Esophagus (tissue), 2 donors: ENCODE results near the gene UBE2K. TPM values are rescaled to one million over a fixed set of nuclear protein-coding genes. Genes with fewer than 3 reads are reported as not detected.
"Not testable (repeated sequence)": the region's sequence is repeated elsewhere in the genome, so short reads cannot be mapped to it uniquely, and the experiment has no call there.

Experiments
- H3K27ac ChIP-seq, 2 donors: one replicate each; pipeline ENCODE4 v1.5.1; 2013; ENCODE audit warnings: low read depth in 2 of 2, mild to moderate bottlenecking in 2 of 2, inconsistent platforms in 1 of 2, low read length in 1 of 2, moderate library complexity in 1 of 2
- H3K27me3 ChIP-seq, 2 donors: one replicate each; pipeline ENCODE4 v1.6.1; 2013; ENCODE audit warnings: low read length in 2 of 2, control low read depth in 1 of 2, mild to moderate bottlenecking in 1 of 2; ENCODE audit not compliant: insufficient read depth in 2 of 2, control insufficient read depth in 1 of 2
- H3K36me3 ChIP-seq, 2 donors: one replicate each; pipeline ENCODE4 v1.6.1; 2013; ENCODE audit warnings: low read length in 1 of 2; ENCODE audit not compliant: control insufficient read depth in 2 of 2, insufficient read depth in 2 of 2
- H3K4me1 ChIP-seq, 2 donors: one replicate each; pipeline ENCODE4 v1.6.1; 2013; ENCODE audit warnings: low read length in 1 of 2; ENCODE audit not compliant: control insufficient read depth in 2 of 2, insufficient read depth in 2 of 2
- H3K4me3 ChIP-seq, 2 donors: one replicate each; pipeline ENCODE4 v1.5.1; 2013; ENCODE audit warnings: low read length in 2 of 2, mild to moderate bottlenecking in 2 of 2, low read depth in 1 of 2, moderate library complexity in 1 of 2
- H3K9me3 ChIP-seq, 2 donors: one replicate each; pipeline ENCODE4 v1.6.1; 2013; ENCODE audit warnings: mild to moderate bottlenecking in 2 of 2, low read depth in 1 of 2, low read length in 1 of 2, moderate library complexity in 1 of 2; ENCODE audit not compliant: control insufficient read depth in 2 of 2, insufficient read depth in 1 of 2
- WGBS, 2 donors: extraction: QIAGEN DNeasy Blood & Tissue Kit; methylation state at CpG; one replicate each; pipeline ENCODE4 v1.1.7; 2013; 5-methylcytosine and 5-hydroxymethylcytosine counted together
- polyA plus RNA-seq, 2 donors: library from polyadenylated mRNA; stranded (reverse); fragments of 200-250 nt; gene quantifications; one replicate each; pipeline ENCODE4 v1.2.3, GENCODE V29; 2013
- donor health status: healthy with polysubstance abuse.
- donor health status: Bipolar disorder and iron deficiency.

The UBE2K gene
- polyA plus RNA-seq, 2 donors, result 33.7 to 41.8 TPM

- WGBS, 2 donors, result 67 to 74% methylated on average over 8 of the region's 8 CpGs
- no peak overlapping the region for H3K4me3 ChIP-seq
Measured at GRCh38 chr4:39808231-39808749, 110.4 kb downstream of the UBE2K start.

GRCh38 chr4:39812500-39812899 lies 114.6 kb downstream of the UBE2K start:
- no peak overlapping the region for H3K4me3 ChIP-seq
- WGBS, 2 donors, result 56 to 61% methylated on average over 6 of the region's 6 CpGs

More at GRCh38 chr4:39808231-39808749, 110.4 kb downstream of the UBE2K start:
- Histone ChIP-seq H3K27me3 (no peaks in the 10 kb centered on the region), H3K4me1 (no peaks in the 10 kb centered on the region), H3K9me3 (no peaks in the 10 kb centered on the region), H3K27ac (no peak overlapping the region), H3K36me3 (no peaks in the 10 kb centered on the region)

GRCh38 chr4:39813033-39813432 lies 115.1 kb downstream of the UBE2K start:
- H3K4me3 ChIP-seq, H3K9me3 ChIP-seq, H3K36me3 ChIP-seq, H3K27ac ChIP-seq, H3K4me1 ChIP-seq, H3K27me3 ChIP-seq: not testable (repeated sequence)
- 0% methylated on average over 1 of the region's 1 CpG; no CpG with 5 or more reads in 1 of the 2 donors for WGBS, 2 donors

More at GRCh38 chr4:39812500-39812899, 114.6 kb downstream of the UBE2K start:
- H3K36me3 ChIP-seq, result no peaks in the 10 kb centered on the region
- peaks cover 0 to 2% of the 10 kb centered on the region in 2 donors for H3K4me1 ChIP-seq
- no peaks in the 10 kb centered on the region for H3K27me3 ChIP-seq
- no peak overlapping the region for H3K27ac ChIP-seq
- no peaks in the 10 kb centered on the region for H3K9me3 ChIP-seq

GRCh38 chr4:39813761-39814160 lies 115.8 kb downstream of the UBE2K start:
- H3K27me3 ChIP-seq, H3K9me3 ChIP-seq, H3K4me1 ChIP-seq, H3K36me3 ChIP-seq, H3K4me3 ChIP-seq, H3K27ac ChIP-seq: not testable (repeated sequence)
- WGBS, 2 donors, result 31 to 33% methylated on average over 2 of the region's 2 CpGs

GRCh38 chr4:39814403-39815185 lies 116.7 kb downstream of the UBE2K start:
- no peak overlapping the region for H3K27ac ChIP-seq
- no peaks in the 10 kb centered on the region for H3K9me3 ChIP-seq
- no peak overlapping the region for H3K4me3 ChIP-seq
- peaks cover 0 to 2% of the 10 kb centered on the region in 2 donors for H3K4me1 ChIP-seq
- no peaks in the 10 kb centered on the region for H3K27me3 ChIP-seq
- WGBS, 2 donors, result 76 to 83% methylated on average over 7 of the region's 7 CpGs
- H3K36me3 ChIP-seq, result peaks cover 0 to 3% of the 10 kb centered on the region in 2 donors

GRCh38 chr4:39818646-39819045 lies 120.7 kb downstream of the UBE2K start:
- 91 to 96% methylated on average over 5 of the region's 5 CpGs for WGBS, 2 donors
- no peaks in the 10 kb centered on the region for H3K9me3 ChIP-seq
- H3K27ac ChIP-seq, result no peak overlapping the region
- peaks cover 0 to 2% of the 10 kb centered on the region in 2 donors for H3K4me1 ChIP-seq
- H3K36me3 ChIP-seq, result peaks cover 0 to 3% of the 10 kb centered on the region in 2 donors
- no peaks in the 10 kb centered on the region for H3K27me3 ChIP-seq
- no peak overlapping the region for H3K4me3 ChIP-seq

- Histone ChIP-seq H3K4me1 (peaks cover 0 to 2% of the 10 kb centered on the region in 2 donors), H3K27ac (no peak overlapping the region), H3K27me3 (no peaks in the 10 kb centered on the region), H3K36me3 (peaks cover 0 to 4% of the 10 kb centered on the region in 2 donors), H3K9me3 (no peaks in the 10 kb centered on the region), H3K4me3 (no peak overlapping the region)
- 77% methylated on average over 5 of the region's 5 CpGs for WGBS, 2 donors
Measured at GRCh38 chr4:39820186-39820585, 122.2 kb downstream of the UBE2K start.

GRCh38 chr4:39821951-39822350 lies 124.0 kb downstream of the UBE2K start:
- peaks cover 0 to 4% of the 10 kb centered on the region in 2 donors for H3K36me3 ChIP-seq
- no peaks in the 10 kb centered on the region for H3K27me3 ChIP-seq
- 96 to 98% methylated on average over 9 of the region's 9 CpGs for WGBS, 2 donors
- no peaks in the 10 kb centered on the region for H3K4me1 ChIP-seq
- H3K4me3 ChIP-seq, result no peak overlapping the region
- H3K27ac ChIP-seq, result no peak overlapping the region
- H3K9me3 ChIP-seq, result no peaks in the 10 kb centered on the region

- no peak overlapping the region for H3K4me3 ChIP-seq
- no peaks in the 10 kb centered on the region for H3K27me3 ChIP-seq
- no peak overlapping the region for H3K27ac ChIP-seq
- H3K36me3 ChIP-seq, result peaks cover 0 to 4% of the 10 kb centered on the region in 2 donors
- H3K4me1 ChIP-seq, result no peaks in the 10 kb centered on the region
- H3K9me3 ChIP-seq, result no peaks in the 10 kb centered on the region
Measured at GRCh38 chr4:39822662-39823061, 124.7 kb downstream of the UBE2K start.

- H3K27me3 ChIP-seq, result no peaks in the 10 kb centered on the region
- 79% methylated on average over 2 of the region's 2 CpGs for WGBS, 2 donors
- no peak overlapping the region for H3K27ac ChIP-seq
- H3K9me3 ChIP-seq, result no peaks in the 10 kb centered on the region
- no peaks in the 10 kb centered on the region for H3K4me1 ChIP-seq
- peaks cover 0 to 4% of the 10 kb centered on the region in 2 donors for H3K36me3 ChIP-seq
- no peak overlapping the region for H3K4me3 ChIP-seq
Measured at GRCh38 chr4:39823191-39823590, 125.3 kb downstream of the UBE2K start.
